IMR-90 (cell line): Measurements from ENCODE around the gene CC2D1A. TPM values are rescaled to one million over a fixed set of nuclear protein-coding genes. Genes with fewer than 3 reads are reported as not detected.

ENCODE experiments used
- ATAC-seq: fragments of 200-7000 bp; cut with Tn5 transposase; 2 replicates; pipeline ENCODE4 v1.9.1; 2020; ENCODE audit warnings: low read depth, mild to moderate bottlenecking, moderate library complexity
- BruUV-seq: library from RNA; stranded (reverse); fragments of 400-500 nt; replicated peaks from 2 replicates; lab custom pipeline; 2021; lab: Mats Ljungman, UMichigan
- CTCF ChIA-PET: fragments of 300-600 bp; formaldehyde crosslinking; extraction: SDS; loops from one replicate; lab custom pipeline; 2021; ENCODE audit warnings: antibody characterized with exemption; lab: Yijun Ruan, JAX
- POLR2A ChIA-PET: fragments of 300-600 bp; sonication (Branson Sonifier 250); formaldehyde crosslinking; loops from one replicate; lab custom pipeline; 2022; ENCODE audit warnings: antibody characterized with exemption; ENCODE audit not compliant: unreplicated experiment; lab: Charles Lee
- DNase-seq: peaks from one replicate; pipeline ENCODE4 v3.0.0; 2013
- H2AFZ ChIP-seq: replicated peaks from 2 replicates; pipeline ENCODE3; 2013; ENCODE audit warnings: low read length, mild to moderate bottlenecking; ENCODE audit not compliant: poor library complexity
- H2AK5ac ChIP-seq: 2 replicates; pipeline ENCODE4 v1.6.1; 2013; ENCODE audit warnings: low read depth, low read length, inconsistent platforms
- H2AK9ac ChIP-seq: replicated peaks from 2 replicates; pipeline ENCODE3; 2013; ENCODE audit warnings: mild to moderate bottlenecking, low read depth, low read length, moderate library complexity; ENCODE audit not compliant: poor library complexity
- H2BK120ac ChIP-seq: 2 replicates; pipeline ENCODE4 v1.6.1; 2013; ENCODE audit warnings: low read depth, low read length, inconsistent platforms
- H2BK15ac ChIP-seq: 3 replicates; pipeline ENCODE4 v1.6.1; 2013; ENCODE audit warnings: low read depth, low read length, inconsistent platforms
- H2BK20ac ChIP-seq: 2 replicates; pipeline ENCODE4 v1.6.1; 2013; ENCODE audit warnings: low read depth, mild to moderate bottlenecking, inconsistent platforms, low read length, moderate library complexity
- H2BK5ac ChIP-seq: 2 replicates; pipeline ENCODE4 v1.6.1; 2013; ENCODE audit warnings: mild to moderate bottlenecking, low read depth, low read length, inconsistent platforms; ENCODE audit not compliant: poor library complexity, severe bottlenecking
- H3K14ac ChIP-seq: replicated peaks from 2 replicates; pipeline ENCODE4 v1.6.1; 2013; ENCODE audit warnings: low read depth, low read length, inconsistent platforms
- H3K18ac ChIP-seq: 2 replicates; pipeline ENCODE4 v1.6.1; 2013; ENCODE audit warnings: low read depth, low read length, control low read depth
- H3K23ac ChIP-seq: 2 replicates; pipeline ENCODE4 v1.6.1; 2013; ENCODE audit warnings: low read depth, low read length, inconsistent platforms
- H3K27ac ChIP-seq: 2 replicates; pipeline ENCODE4 v1.5.1; 2013; ENCODE audit warnings: mild to moderate bottlenecking, control low read depth, low read length; ENCODE audit not compliant: insufficient read depth
- H3K27me3 ChIP-seq: 2 replicates; pipeline ENCODE4 v1.6.1; 2013; ENCODE audit warnings: low read length; ENCODE audit not compliant: control insufficient read depth, insufficient read depth
- H3K36me3 ChIP-seq: 2 replicates; pipeline ENCODE4 v1.6.1; 2013; ENCODE audit warnings: low read length, mixed read lengths; ENCODE audit not compliant: control insufficient read depth, insufficient read depth
- H3K4ac ChIP-seq: 2 replicates; pipeline ENCODE4 v1.6.1; 2013; ENCODE audit warnings: low read depth, low read length, inconsistent platforms
- H3K4me1 ChIP-seq: 2 replicates; pipeline ENCODE4 v1.6.1; 2013; ENCODE audit warnings: low read length, mixed read lengths; ENCODE audit not compliant: control insufficient read depth, insufficient read depth
- H3K4me2 ChIP-seq: 2 replicates; pipeline ENCODE4 v1.6.1; 2013; ENCODE audit warnings: low read depth, mild to moderate bottlenecking, control low read depth, low read length, moderate library complexity
- H3K4me3 ChIP-seq: 2 replicates; pipeline ENCODE4 v1.5.1; 2013; ENCODE audit warnings: low read depth, mild to moderate bottlenecking, control low read depth, low read length, moderate library complexity; ENCODE audit not compliant: insufficient read depth
- H3K56ac ChIP-seq: 2 replicates; pipeline ENCODE4 v1.6.1; 2013; ENCODE audit warnings: low read length, inconsistent platforms; ENCODE audit not compliant: insufficient read depth; ENCODE audit errors: extremely low read depth
- H3K79me1 ChIP-seq, 2 experiments: 2 replicates each; pipeline ENCODE4 v1.6.1; 2013; ENCODE audit warnings: low read length in 2 of 2, inconsistent platforms in 1 of 2, low read depth in 1 of 2
- H3K9ac ChIP-seq: 2 replicates; pipeline ENCODE4 v1.6.1; 2013; ENCODE audit warnings: low read depth, low read length, control low read depth
- H3K9me1 ChIP-seq: 2 replicates; pipeline ENCODE4 v1.6.1; 2013; ENCODE audit warnings: low read length, inconsistent platforms; ENCODE audit not compliant: insufficient read depth
- H3K9me3 ChIP-seq: 2 replicates; pipeline ENCODE4 v1.6.1; 2013; ENCODE audit warnings: low read length; ENCODE audit not compliant: control insufficient read depth, insufficient read depth
- H4K20me1 ChIP-seq: 2 replicates; pipeline ENCODE4 v1.6.1; 2013; ENCODE audit warnings: low read length, inconsistent platforms; ENCODE audit not compliant: insufficient read depth
- H4K5ac ChIP-seq: 2 replicates; pipeline ENCODE4 v1.6.1; 2013; ENCODE audit warnings: mild to moderate bottlenecking, low read depth, low read length, control low read depth
- H4K8ac ChIP-seq, 2 experiments: 2 replicates each; pipeline ENCODE4 v1.6.1; 2013; ENCODE audit warnings: low read depth in 2 of 2, low read length in 2 of 2, control low read depth in 1 of 2, inconsistent platforms in 1 of 2
- H4K91ac ChIP-seq: 2 replicates; pipeline ENCODE4 v1.6.1; 2013; ENCODE audit warnings: low read depth, low read length, inconsistent platforms; ENCODE audit not compliant: insufficient read depth
- BHLHE40 ChIP-seq: fragments of 150-350 bp; IDR thresholded peaks from 2 replicates; pipeline ENCODE4 v1.6.1; 2016; ENCODE audit warnings: mild to moderate bottlenecking, low read depth, low read length
- CEBPB ChIP-seq: IDR thresholded peaks from 2 replicates; pipeline ENCODE4 v1.6.1; 2012; ENCODE audit warnings: low read depth, low read length, improper control_type of control experiment
- CHD1 ChIP-seq: IDR thresholded peaks from 2 replicates; pipeline ENCODE4 v1.6.1; 2012; ENCODE audit warnings: low read depth, low read length, improper control_type of control experiment
- FOS ChIP-seq: fragments of 150-350 bp; IDR thresholded peaks from 2 replicates; pipeline ENCODE4 v1.6.1; 2016; ENCODE audit warnings: low read depth, low read length
- MAFK ChIP-seq: IDR thresholded peaks from 2 replicates; pipeline ENCODE4 v1.6.1; 2012; ENCODE audit warnings: low read depth, low read length, improper control_type of control experiment
- MAZ ChIP-seq: IDR thresholded peaks from 2 replicates; pipeline ENCODE4 v1.6.1; 2012; ENCODE audit warnings: low read depth, mild to moderate bottlenecking, low read length, improper control_type of control experiment, moderate library complexity, borderline replicate concordance
- MXI1 ChIP-seq: IDR thresholded peaks from 2 replicates; pipeline ENCODE4 v1.6.1; 2012; ENCODE audit warnings: low read depth, mild to moderate bottlenecking, low read length, moderate library complexity, borderline replicate concordance
- NFE2L2 ChIP-seq: fragments of 150-350 bp; IDR thresholded peaks from 2 replicates; pipeline ENCODE4 v1.6.1; 2016; ENCODE audit warnings: low read depth, mild to moderate bottlenecking, low read length
- POLR2A ChIP-seq: IDR thresholded peaks from 2 replicates; pipeline ENCODE4 v1.6.1; 2012; ENCODE audit warnings: mild to moderate bottlenecking, low read depth, low read length
- RCOR1 ChIP-seq: IDR thresholded peaks from 2 replicates; pipeline ENCODE4 v1.6.1; 2012; ENCODE audit warnings: mild to moderate bottlenecking, low read length, improper control_type of control experiment; ENCODE audit not compliant: insufficient replicate concordance
- RFX5 ChIP-seq: IDR thresholded peaks from 2 replicates; pipeline ENCODE4 v1.8.0; 2012; ENCODE audit warnings: low read depth, mild to moderate bottlenecking, low read length, moderate library complexity
- SMC3 ChIP-seq: fragments of 150-350 bp; IDR thresholded peaks from 2 replicates; pipeline ENCODE4 v1.6.1; 2016; ENCODE audit warnings: low read depth, mild to moderate bottlenecking, antibody characterized with exemption, low read length, moderate library complexity
- WGBS, 2 experiments: methylation state at CpG; one replicate each; pipeline versions ENCODE4 v1.1.5 to v1.1.7; 2013; ENCODE audit warnings: missing lambda C conversion rate in 2 of 2; ENCODE audit not compliant: insufficient read length in 1 of 2; ENCODE audit errors: extremely low coverage in 2 of 2; 5-methylcytosine and 5-hydroxymethylcytosine counted together
- dilution Hi-C: fragments of 300-500 bp; cut with HindIII; formaldehyde crosslinking; loops from one replicate; pipeline ENCODE4 v1.14.3; 2018; ENCODE audit warnings: low sequenced_read_pairs; ENCODE audit not compliant: unreplicated experiment
- in situ Hi-C: fragments of 300-500 bp; cut with MboI; formaldehyde crosslinking; loops from 3 replicates; pipeline ENCODE4 v1.14.3; 2019; ENCODE audit warnings: low sequenced_read_pairs, inconsistent platforms, mixed read lengths
- intact Hi-C: fragments of 100-400 bp; cut with micrococcal nuclease; formaldehyde crosslinking; loops from 2 replicates; pipeline ENCODE4 v1.10.0; 2022
- polyA plus RNA-seq, 3 experiments: library from polyadenylated mRNA; depleted of rRNA; stranded (reverse); fragments of >200 nt; gene quantifications; 2 replicates each; pipeline ENCODE4 v1.2.3, GENCODE V29; 2012; ENCODE audit warnings: low replicate concordance in 1 of 3
- total RNA-seq: library from RNA; depleted of rRNA; stranded (reverse); fragments of >200 nt; gene quantifications from 2 replicates; pipeline ENCODE4 v1.2.3, GENCODE V29; 2012
- TF ChIP-seq, protein P1 (sequence below): fragments of 150-350 bp; IDR thresholded peaks from 2 replicates; pipeline ENCODE4 v1.6.1; 2016; ENCODE audit warnings: low read depth, mild to moderate bottlenecking, low read length, moderate library complexity, borderline replicate concordance
- TF ChIP-seq, protein P2 (sequence below): fragments of 150-350 bp; IDR thresholded peaks from 2 replicates; pipeline ENCODE4 v1.6.1; 2017; ENCODE audit warnings: mild to moderate bottlenecking, antibody characterized with exemption, low read length, low read depth

CC2D1A gene
- total and polyA plus RNA-seq, 2 of the 4 experiments (the other 2 are of a cell fraction) = 4.1 to 14.7 TPM

DNA sequence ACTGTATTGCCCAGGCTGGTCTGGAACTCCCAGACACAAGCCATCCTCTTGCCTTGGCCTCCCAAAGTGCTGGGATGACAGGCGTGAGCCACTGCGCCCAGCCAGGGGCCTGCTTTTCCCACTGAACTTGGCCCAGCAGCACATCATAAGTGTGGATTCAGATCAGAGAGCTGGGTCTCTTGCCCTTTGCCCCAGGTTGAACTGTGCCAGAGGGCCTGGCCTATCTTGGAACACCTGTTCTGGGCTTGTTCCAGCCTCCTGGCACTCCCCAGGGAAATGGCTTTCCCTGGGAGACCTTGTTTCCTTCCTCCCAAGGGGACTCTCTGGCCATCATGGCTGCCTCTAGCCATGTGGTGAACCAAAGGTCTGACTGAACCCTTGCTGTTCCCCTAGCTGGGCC lies 3.4 kb downstream of the CC2D1A start:
- WGBS, 2 experiments = 100% methylated on average over 1 of the region's 2 CpGs; no CpG with 5 or more reads in 1 of the 2 experiments
- H3K4me1 ChIP-seq = no peaks in the 10 kb centered on the region; the same call in 1 of the 2 replicates
- no peak overlapping the region for H3K4me2 ChIP-seq
- peak overlapping the region; percentile 23 for H2AK9ac ChIP-seq
- peaks cover 22% of the 10 kb centered on the region for H3K36me3 ChIP-seq
- H3K27me3 ChIP-seq = no peaks in the 10 kb centered on the region
- no peak overlapping the region for H3K23ac ChIP-seq
- H4K5ac ChIP-seq = no peak overlapping the region
- CTCF ChIA-PET = interaction anchor here (0.6 to 0.7 kb wide), 2 partner anchors 160 to 323 kb away, joined by 3 read pairs; no protein-coding TSS in a partner anchor
- no peak overlapping the region for H2AFZ ChIP-seq
- no peak overlapping the region for H2BK120ac ChIP-seq
- DNase-seq = no peak
- no peak overlapping the region for H3K27ac ChIP-seq
- no peak overlapping the region for H3K14ac ChIP-seq
- no peaks in the 10 kb centered on the region; the same call in none of the 2 replicates for H3K9me1 ChIP-seq
- POLR2A ChIA-PET = no interaction called here
- dilution Hi-C loops (no loop called here), in situ Hi-C loops (no loop called here), intact Hi-C loops (no loop called here)
- no peak overlapping the region for H2AK5ac ChIP-seq
- TF ChIP-seq RCOR1 (no peak), CHD1 (no peak), CEBPB (no peak), SMC3 (no peak), MAZ (no peak), FOS (no peak), BHLHE40 (no peak), MXI1 (no peak), POLR2A (no peak), RFX5 (no peak), MAFK (no peak), NFE2L2 (no peak)
- TF ChIP-seq, protein P1, sequence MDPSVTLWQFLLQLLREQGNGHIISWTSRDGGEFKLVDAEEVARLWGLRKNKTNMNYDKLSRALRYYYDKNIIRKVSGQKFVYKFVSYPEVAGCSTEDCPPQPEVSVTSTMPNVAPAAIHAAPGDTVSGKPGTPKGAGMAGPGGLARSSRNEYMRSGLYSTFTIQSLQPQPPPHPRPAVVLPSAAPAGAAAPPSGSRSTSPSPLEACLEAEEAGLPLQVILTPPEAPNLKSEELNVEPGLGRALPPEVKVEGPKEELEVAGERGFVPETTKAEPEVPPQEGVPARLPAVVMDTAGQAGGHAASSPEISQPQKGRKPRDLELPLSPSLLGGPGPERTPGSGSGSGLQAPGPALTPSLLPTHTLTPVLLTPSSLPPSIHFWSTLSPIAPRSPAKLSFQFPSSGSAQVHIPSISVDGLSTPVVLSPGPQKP = no peak
- TF ChIP-seq, protein P2, sequence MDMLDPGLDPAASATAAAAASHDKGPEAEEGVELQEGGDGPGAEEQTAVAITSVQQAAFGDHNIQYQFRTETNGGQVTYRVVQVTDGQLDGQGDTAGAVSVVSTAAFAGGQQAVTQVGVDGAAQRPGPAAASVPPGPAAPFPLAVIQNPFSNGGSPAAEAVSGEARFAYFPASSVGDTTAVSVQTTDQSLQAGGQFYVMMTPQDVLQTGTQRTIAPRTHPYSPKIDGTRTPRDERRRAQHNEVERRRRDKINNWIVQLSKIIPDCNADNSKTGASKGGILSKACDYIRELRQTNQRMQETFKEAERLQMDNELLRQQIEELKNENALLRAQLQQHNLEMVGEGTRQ = no peak
- H2BK15ac ChIP-seq = no peak overlapping the region
- no peak overlapping the region for H2BK5ac ChIP-seq
- H3K9ac ChIP-seq = no peak overlapping the region
- no peaks in the 10 kb centered on the region for H3K9me3 ChIP-seq
- H2BK20ac ChIP-seq = no peak overlapping the region
- no peak overlapping the region for H3K4me3 ChIP-seq
- H4K8ac ChIP-seq = no peak overlapping the region
- BruUV-seq = no TSS peak
- no peak overlapping the region for H4K91ac ChIP-seq
- H3K56ac ChIP-seq = no peak overlapping the region
- peaks cover 6 to 8% of the 10 kb centered on the region in 2 experiments for H3K79me1 ChIP-seq
- no peak overlapping the region for H3K18ac ChIP-seq
- H4K20me1 ChIP-seq = no peaks in the 10 kb centered on the region
- no peak overlapping the region for H3K4ac ChIP-seq
- no peak for ATAC-seq
